Nephron progenitor cell (in vitro differentiated cells): ENCODE data around the gene PALM.
"Not testable (repeated sequence)": the region's sequence is repeated elsewhere in the genome, so short reads cannot be mapped to it uniquely, and the experiment has no call there.

Experiments
- DNase-seq: peaks from one replicate; pipeline ENCODE4 v3.0.0; 2021
- H3K27ac Mint-ChIP-seq: 2 replicates; pipeline ENCODE4 v1.8.0; 2021; ENCODE audit warnings: mild to moderate bottlenecking, moderate library complexity, mixed read lengths
- H3K27me3 Mint-ChIP-seq: 2 replicates; pipeline ENCODE4 v1.8.0; 2021; ENCODE audit warnings: mild to moderate bottlenecking, low read depth, mixed read lengths; ENCODE audit not compliant: poor library complexity
- H3K36me3 Mint-ChIP-seq: 2 replicates; pipeline ENCODE4 v1.8.0; 2021; ENCODE audit warnings: low read depth, mixed read lengths
- H3K4me1 Mint-ChIP-seq: 2 replicates; pipeline ENCODE4 v1.8.0; 2021; ENCODE audit warnings: mixed read lengths
- H3K4me3 Mint-ChIP-seq: 2 replicates; pipeline ENCODE4 v1.8.0; 2021; ENCODE audit warnings: mild to moderate bottlenecking, moderate library complexity, mixed read lengths
- H3K9me3 Mint-ChIP-seq: 2 replicates; pipeline ENCODE4 v1.8.0; 2021; ENCODE audit warnings: mild to moderate bottlenecking, moderate library complexity, mixed read lengths
- TF ChIP-seq, protein P1 (sequence below): fragments of 200-600 bp; sonication (generic); IDR thresholded peaks from 2 replicates; pipeline ENCODE4 v1.5.0; 2021; ENCODE audit warnings: antibody characterized with exemption

The PALM gene

DNA sequence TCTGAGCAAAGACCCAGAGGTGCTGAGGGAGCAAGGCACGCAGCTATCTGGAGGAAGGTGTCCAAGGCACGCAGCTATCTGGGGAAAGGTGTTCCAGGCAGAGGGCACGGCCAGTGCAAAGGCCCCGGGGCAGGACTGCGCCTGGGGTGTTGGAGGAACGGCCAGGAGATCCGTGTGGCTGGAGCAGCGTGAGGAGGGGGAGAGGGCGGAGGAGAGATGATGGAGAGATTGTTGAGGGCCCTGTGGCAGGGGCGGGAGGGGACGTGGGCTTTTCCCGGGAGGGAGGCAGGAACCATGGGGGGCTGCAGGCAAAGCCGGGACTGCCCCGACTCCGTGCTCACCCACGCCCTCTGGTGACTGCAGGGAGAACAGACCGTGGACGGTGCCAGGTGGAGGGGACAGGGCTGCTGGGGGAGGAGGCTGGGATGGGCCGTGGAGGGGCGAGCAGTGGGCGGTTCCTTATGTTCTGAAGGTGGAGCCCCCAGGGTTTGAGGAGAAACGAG, 28.9 kb downstream of the PALM start:
- Mint-ChIP-seq H3K4me1 (peaks cover 4% of the 10 kb centered on the region), H3K27ac (no peak overlapping the region), H3K36me3 (peaks cover 10% of the 10 kb centered on the region), H3K4me3 (no peak overlapping the region), H3K9me3 (no peaks in the 10 kb centered on the region), H3K27me3 (peaks cover 7% of the 10 kb centered on the region)
- TF ChIP-seq, protein P1, sequence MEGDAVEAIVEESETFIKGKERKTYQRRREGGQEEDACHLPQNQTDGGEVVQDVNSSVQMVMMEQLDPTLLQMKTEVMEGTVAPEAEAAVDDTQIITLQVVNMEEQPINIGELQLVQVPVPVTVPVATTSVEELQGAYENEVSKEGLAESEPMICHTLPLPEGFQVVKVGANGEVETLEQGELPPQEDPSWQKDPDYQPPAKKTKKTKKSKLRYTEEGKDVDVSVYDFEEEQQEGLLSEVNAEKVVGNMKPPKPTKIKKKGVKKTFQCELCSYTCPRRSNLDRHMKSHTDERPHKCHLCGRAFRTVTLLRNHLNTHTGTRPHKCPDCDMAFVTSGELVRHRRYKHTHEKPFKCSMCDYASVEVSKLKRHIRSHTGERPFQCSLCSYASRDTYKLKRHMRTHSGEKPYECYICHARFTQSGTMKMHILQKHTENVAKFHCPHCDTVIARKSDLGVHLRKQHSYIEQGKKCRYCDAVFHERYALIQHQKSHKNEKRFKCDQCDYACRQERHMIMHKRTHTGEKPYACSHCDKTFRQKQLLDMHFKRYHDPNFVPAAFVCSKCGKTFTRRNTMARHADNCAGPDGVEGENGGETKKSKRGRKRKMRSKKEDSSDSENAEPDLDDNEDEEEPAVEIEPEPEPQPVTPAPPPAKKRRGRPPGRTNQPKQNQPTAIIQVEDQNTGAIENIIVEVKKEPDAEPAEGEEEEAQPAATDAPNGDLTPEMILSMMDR = peak; percentile 35
- DNase-seq = peak; percentile 71

DNA sequence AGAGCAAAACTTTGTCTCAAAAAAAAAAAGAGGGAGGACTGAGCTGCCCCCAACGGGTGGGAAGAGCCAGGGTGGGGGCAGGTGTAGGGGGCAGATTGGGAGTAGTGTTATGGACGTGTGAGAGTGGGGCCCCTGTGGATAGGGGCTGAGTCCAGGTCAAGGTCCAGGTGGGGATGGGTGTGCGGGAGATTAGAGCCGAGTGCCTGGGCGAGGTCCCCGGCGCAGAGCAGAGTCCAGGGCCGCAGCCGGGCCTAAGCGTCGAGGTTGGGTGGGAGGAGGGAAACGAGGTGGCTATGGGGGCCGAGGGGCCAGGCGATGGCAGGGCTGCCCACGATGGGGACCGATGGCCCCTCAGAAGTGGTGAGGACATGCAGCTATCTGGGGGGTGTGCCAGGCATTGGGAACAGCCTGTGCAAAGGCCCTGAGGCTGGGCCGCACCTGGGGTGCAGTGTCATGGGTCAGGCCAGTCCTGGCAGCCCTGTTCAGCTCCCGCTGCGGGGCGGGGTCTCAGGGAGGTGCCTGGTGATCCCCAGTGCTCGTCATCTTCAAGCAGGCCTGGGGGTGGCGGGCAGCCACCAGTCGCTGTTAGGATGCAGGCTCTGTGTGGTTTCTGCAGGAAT, 29.9 kb downstream of the PALM start:
- H3K27ac Mint-ChIP-seq = no peak overlapping the region
- peaks cover 13% of the 10 kb centered on the region for H3K36me3 Mint-ChIP-seq
- H3K27me3 Mint-ChIP-seq = peaks cover 4% of the 10 kb centered on the region
- H3K4me3 Mint-ChIP-seq = no peak overlapping the region
- TF ChIP-seq, protein P1 = no peak
- H3K4me1 Mint-ChIP-seq = peaks cover 4% of the 10 kb centered on the region
- peaks cover 2% of the 10 kb centered on the region for H3K9me3 Mint-ChIP-seq
- no peak for DNase-seq

DNA sequence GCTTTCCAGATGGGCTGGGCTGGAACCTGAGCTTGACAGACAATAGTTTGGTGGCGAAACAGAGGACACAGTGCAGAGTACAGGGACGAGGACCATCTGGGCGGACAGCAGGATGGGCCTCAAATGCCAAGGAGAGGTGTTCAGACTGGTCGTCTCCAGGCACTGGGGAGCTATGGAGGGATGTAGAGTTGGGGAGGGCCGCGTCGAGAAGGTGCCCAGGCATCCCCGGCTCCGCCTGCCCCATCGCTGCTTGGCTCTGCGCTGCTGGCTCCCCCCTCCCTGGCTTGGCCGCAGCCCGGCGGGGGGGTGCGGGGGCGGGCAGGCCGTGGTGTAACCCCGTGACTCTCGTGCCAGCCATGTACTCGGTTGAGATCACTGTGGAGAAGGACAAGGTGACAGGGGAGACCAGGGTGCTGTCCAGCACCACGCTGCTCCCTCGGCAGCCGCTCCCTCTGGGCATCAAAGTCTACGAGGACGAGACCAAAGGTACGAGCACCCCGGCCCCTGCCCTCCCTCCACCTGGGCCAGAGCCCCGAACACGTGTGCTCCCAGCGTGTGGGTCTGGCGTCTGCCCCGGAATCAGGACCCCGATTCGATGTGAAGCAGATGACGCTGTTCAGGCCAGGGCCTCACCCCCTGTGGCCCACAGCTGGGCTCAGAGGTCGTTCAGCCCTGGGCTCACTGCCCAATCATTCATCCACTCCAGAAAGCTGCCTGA, 31.4 kb downstream of the PALM start:
- DNase-seq = no peak
- Mint-ChIP-seq H3K27ac (no peak overlapping the region), H3K27me3 (no peaks in the 10 kb centered on the region), H3K4me1 (no peaks in the 10 kb centered on the region), H3K9me3 (peaks cover 17% of the 10 kb centered on the region), H3K4me3 (no peak overlapping the region), H3K36me3 (peaks cover 7% of the 10 kb centered on the region)
- TF ChIP-seq, protein P1 = no peak

DNA sequence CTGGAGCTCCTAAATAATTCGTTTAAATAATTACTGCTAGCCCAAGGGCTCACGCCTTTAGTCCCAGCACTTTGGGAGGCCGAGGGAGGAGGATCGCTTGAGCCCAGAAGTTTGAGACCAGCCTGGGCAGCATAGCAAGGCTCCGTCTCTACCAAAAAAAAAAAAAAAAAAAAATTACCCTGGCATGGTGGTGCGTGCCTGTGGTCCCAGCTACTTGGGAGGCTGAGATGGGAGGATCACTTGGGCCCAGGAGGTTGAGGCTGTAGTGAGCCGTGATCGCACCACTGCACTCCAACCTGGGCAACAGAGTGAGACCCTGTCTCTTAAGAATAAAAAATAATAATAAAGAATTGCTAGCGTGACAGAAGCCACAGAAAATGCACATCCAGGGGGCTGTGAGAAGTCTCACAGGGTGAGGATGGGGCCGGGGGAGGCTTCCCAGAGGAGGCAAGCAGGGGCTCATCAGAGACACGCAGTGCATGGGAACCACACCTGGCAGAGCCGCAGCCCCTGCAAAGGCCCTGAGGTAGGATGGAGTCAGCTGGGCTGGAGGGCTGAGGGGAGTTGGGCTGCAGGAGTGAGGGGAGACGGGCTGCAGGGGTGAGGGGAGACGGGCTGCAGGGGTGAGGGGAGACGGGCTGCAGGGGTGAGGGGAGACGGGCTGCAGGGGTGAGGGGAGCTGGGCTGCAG, 32.2 kb downstream of the PALM start:
- H3K36me3 Mint-ChIP-seq = peaks cover 15% of the 10 kb centered on the region
- H3K9me3 Mint-ChIP-seq = peaks cover 25% of the 10 kb centered on the region
- not testable (repeated sequence) for H3K27me3 Mint-ChIP-seq, DNase-seq, H3K4me3 Mint-ChIP-seq, H3K27ac Mint-ChIP-seq, H3K4me1 Mint-ChIP-seq

DNA sequence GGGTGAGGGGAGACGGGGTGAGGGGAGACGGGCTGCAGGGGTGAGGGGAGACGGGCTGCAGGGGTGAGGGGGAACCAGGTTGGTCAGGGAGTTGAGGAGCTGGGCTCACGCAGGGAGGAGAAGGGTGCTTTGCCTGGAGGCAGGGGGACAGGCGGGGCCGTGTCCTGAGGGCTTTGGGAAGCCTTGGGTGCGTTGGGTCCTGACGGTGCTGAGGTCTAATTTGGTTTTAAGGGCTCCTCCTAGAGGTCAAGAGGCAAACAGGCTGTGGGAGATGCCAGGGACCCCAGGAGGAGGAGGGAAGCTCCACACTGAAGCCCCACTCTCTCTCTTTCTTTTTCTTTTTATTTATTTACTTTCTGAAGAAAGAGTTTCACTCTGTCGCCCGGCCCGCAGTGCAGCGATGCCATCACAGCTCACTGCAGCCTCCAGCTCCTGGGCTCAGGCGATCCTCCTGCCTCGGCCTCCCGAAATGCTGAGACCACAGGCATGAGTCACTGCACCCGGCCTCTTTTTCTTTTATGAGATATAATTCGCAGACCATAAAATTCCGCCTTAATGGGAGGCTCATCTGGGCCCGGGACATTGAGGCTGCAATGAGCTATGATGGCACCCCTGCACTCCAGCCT, 32.9 kb downstream of the PALM start:
- H3K9me3 Mint-ChIP-seq = peaks cover 31% of the 10 kb centered on the region
- H3K36me3 Mint-ChIP-seq = peaks cover 21% of the 10 kb centered on the region

More for the DNA sequence above, 32.9 kb downstream of the PALM start:
- H3K4me1 Mint-ChIP-seq = no peaks in the 10 kb centered on the region
- TF ChIP-seq, protein P1 = peak; percentile 9
- H3K4me3 Mint-ChIP-seq = no peak overlapping the region
- no peaks in the 10 kb centered on the region for H3K27me3 Mint-ChIP-seq
- no peak for DNase-seq
- H3K27ac Mint-ChIP-seq = peak overlapping the region; percentile 64
